Prostate gland (tissue), 2 donors: Measurements from ENCODE around the gene ALPK3.

Experiments used
- POLR2A ChIP-seq: fragments of 450-650 bp; IDR thresholded peaks from one replicate; pipeline ENCODE4 v1.6.1; 2016; ENCODE audit warnings: antibody characterized with exemption, mild to moderate bottlenecking
- POLR2AphosphoS5 ChIP-seq: sonication (generic); formaldehyde crosslinking; IDR thresholded peaks from one replicate; pipeline ENCODE4 v1.6.1; 2017; ENCODE audit warnings: antibody characterized with exemption
- TF ChIP-seq, protein P1 (sequence below), 4 experiments: fragments of 200-600 bp in 2 of 4; fragments of 450-650 bp in 2 of 4; sonication (generic) in 2 of 4; IDR thresholded peaks; 1 replicate in 3 of 4; 2 replicates in 1 of 4; pipeline ENCODE4 v1.5.1; 2016 to 2019; ENCODE audit warnings: antibody characterized with exemption in 4 of 4, mild to moderate bottlenecking in 2 of 4, moderate library complexity in 2 of 4

DNA sequence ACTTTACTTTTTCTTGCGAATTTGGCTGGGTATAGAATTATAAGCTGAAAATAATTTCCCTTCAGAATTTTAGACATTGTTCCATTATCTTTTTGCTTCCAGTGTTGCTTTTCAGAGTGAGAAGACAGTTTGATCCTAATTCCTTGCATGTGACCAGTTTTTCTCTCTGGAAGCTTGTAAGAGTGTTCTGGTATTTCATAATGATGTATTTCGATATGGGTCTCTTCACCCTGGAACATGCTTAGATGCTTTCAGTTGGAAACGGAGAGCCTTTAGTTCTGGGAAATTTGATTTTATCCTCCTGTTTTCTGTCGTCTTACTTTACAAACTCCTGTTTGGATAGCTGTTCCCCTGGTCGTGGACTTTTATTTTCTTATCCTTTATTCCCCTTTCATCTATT lies 13.9 kb downstream of the ALPK3 start:
- TF ChIP-seq, protein P1, sequence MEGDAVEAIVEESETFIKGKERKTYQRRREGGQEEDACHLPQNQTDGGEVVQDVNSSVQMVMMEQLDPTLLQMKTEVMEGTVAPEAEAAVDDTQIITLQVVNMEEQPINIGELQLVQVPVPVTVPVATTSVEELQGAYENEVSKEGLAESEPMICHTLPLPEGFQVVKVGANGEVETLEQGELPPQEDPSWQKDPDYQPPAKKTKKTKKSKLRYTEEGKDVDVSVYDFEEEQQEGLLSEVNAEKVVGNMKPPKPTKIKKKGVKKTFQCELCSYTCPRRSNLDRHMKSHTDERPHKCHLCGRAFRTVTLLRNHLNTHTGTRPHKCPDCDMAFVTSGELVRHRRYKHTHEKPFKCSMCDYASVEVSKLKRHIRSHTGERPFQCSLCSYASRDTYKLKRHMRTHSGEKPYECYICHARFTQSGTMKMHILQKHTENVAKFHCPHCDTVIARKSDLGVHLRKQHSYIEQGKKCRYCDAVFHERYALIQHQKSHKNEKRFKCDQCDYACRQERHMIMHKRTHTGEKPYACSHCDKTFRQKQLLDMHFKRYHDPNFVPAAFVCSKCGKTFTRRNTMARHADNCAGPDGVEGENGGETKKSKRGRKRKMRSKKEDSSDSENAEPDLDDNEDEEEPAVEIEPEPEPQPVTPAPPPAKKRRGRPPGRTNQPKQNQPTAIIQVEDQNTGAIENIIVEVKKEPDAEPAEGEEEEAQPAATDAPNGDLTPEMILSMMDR (IDR thresholded peaks at IDR 0.05) = no peak
- TF ChIP-seq POLR2A = no peak
- TF ChIP-seq POLR2AphosphoS5 = no peak
